HEK293 (cell line): ENCODE measurements around the gene OGFOD3.

Source experiments
- CTCF ChIP-seq: fragments of 450-650 bp; formaldehyde crosslinking; IDR thresholded peaks from 2 replicates; pipeline ENCODE4 v1.5.1; 2016; ENCODE audit warnings: missing biosample characterization, missing genetic modification characterization
- FEZF1 ChIP-seq: fragments of 450-650 bp; formaldehyde crosslinking; IDR thresholded peaks from 2 replicates; pipeline ENCODE4 v1.5.1; 2016; ENCODE audit warnings: missing biosample characterization, missing genetic modification characterization
- ZBTB8A ChIP-seq: fragments of 450-650 bp; formaldehyde crosslinking; IDR thresholded peaks from 2 replicates; pipeline ENCODE4 v1.5.1; 2016; ENCODE audit warnings: missing biosample characterization, missing genetic modification characterization
- ZNF146 ChIP-seq: fragments of 450-650 bp; formaldehyde crosslinking; IDR thresholded peaks from 2 replicates; pipeline ENCODE4 v1.5.1; 2016; ENCODE audit warnings: missing biosample characterization, missing genetic modification characterization
- ZNF274 ChIP-seq, 2 experiments: fragments of 200-500 bp in 1 of 2; fragments of 450-650 bp in 1 of 2; sonication (Bioruptor generic) in 1 of 2; formaldehyde crosslinking in 1 of 2; IDR thresholded peaks; 2 replicates each; pipeline versions ENCODE4 v1.5.1 to v1.6.1; 2014 to 2016; ENCODE audit warnings: borderline replicate concordance in 1 of 2, inconsistent platforms in 1 of 2, low read length in 1 of 2, missing biosample characterization in 1 of 2, missing genetic modification characterization in 1 of 2
- ZNF560 ChIP-seq: fragments of 450-650 bp; formaldehyde crosslinking; IDR thresholded peaks from 2 replicates; pipeline ENCODE4 v1.5.1; 2017; ENCODE audit warnings: missing biosample characterization, missing genetic modification characterization, borderline replicate concordance
- TF ChIP-seq, protein P1 (sequence below): fragments of 450-650 bp; formaldehyde crosslinking; IDR thresholded peaks from 2 replicates; pipeline ENCODE4 v1.5.1; 2016; ENCODE audit warnings: missing biosample characterization, missing genetic modification characterization
- TF ChIP-seq, protein P2 (sequence below): fragments of 450-650 bp; formaldehyde crosslinking; IDR thresholded peaks from 2 replicates; pipeline ENCODE4 v1.5.1; 2016; ENCODE audit warnings: missing biosample characterization, missing genetic modification characterization

DNA sequence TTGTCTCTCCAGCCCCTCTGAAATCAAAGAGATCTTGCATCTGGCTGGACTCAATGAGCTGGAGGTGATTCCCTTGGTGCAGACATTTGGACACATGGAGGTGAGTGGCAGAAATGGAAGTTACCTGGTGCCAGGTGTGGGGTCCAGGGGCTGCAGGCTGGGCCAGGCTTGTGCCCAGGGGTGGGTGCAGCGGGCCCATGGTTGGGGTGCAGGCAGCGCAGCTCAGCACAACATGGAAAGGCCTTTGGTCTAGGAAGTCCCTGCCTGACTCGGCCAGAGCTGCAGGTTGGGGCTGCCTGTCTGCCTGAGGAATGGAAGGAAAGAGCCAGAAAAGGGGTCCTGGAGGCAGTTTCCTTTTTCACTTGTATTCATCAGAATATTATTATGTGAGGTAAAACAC lies 10.2 kb upstream of the OGFOD3 start:
- TF ChIP-seq CTCF (no peak), FEZF1 (tag by site-specific recombination) (no peak), ZNF146 (tag by site-specific recombination) (no peak), ZNF274 (IDR thresholded peaks at IDR 0.05; ENCODE audit: low read length) (no peak), ZNF274 (tag by site-specific recombination; IDR thresholded peaks at IDR 0.05; ENCODE audit: borderline replicate concordance) (no peak), ZBTB8A (tag by site-specific recombination) (no peak), ZNF560 (tag by site-specific recombination) (no peak)
- TF ChIP-seq, protein P1, sequence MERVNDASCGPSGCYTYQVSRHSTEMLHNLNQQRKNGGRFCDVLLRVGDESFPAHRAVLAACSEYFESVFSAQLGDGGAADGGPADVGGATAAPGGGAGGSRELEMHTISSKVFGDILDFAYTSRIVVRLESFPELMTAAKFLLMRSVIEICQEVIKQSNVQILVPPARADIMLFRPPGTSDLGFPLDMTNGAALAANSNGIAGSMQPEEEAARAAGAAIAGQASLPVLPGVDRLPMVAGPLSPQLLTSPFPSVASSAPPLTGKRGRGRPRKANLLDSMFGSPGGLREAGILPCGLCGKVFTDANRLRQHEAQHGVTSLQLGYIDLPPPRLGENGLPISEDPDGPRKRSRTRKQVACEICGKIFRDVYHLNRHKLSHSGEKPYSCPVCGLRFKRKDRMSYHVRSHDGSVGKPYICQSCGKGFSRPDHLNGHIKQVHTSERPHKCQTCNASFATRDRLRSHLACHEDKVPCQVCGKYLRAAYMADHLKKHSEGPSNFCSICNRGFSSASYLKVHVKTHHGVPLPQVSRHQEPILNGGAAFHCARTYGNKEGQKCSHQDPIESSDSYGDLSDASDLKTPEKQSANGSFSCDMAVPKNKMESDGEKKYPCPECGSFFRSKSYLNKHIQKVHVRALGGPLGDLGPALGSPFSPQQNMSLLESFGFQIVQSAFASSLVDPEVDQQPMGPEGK (tag by site-specific recombination) = no peak
- TF ChIP-seq, protein P2, sequence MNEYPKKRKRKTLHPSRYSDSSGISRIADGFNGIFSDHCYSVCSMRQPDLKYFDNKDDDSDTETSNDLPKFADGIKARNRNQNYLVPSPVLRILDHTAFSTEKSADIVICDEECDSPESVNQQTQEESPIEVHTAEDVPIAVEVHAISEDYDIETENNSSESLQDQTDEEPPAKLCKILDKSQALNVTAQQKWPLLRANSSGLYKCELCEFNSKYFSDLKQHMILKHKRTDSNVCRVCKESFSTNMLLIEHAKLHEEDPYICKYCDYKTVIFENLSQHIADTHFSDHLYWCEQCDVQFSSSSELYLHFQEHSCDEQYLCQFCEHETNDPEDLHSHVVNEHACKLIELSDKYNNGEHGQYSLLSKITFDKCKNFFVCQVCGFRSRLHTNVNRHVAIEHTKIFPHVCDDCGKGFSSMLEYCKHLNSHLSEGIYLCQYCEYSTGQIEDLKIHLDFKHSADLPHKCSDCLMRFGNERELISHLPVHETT = no peak
